Activated B cell treated with CpG ODN at 0.5 μM for 24 hours (primary cell): ENCODE data around the gene CEMIP. TPM values are rescaled to one million over a fixed set of nuclear protein-coding genes. Genes with fewer than 3 reads are reported as not detected.

ENCODE experiments used
- ATAC-seq: fragments of 200-7000 bp; cut with Tn5 transposase; one replicate; pipeline ENCODE4 v1.10.0; 2021; ENCODE audit warnings: low read depth, mild to moderate bottlenecking, moderate library complexity
- CTCF ChIA-PET: fragments of 350-600 bp; sonication (Branson Sonifier 250); formaldehyde crosslinking; loops from one replicate; lab custom pipeline; 2021; ENCODE audit warnings: antibody characterized with exemption; lab: Charles Lee
- POLR2A ChIA-PET: fragments of 350-600 bp; sonication (Branson Sonifier 250); formaldehyde crosslinking; loops from one replicate; lab custom pipeline; 2021; ENCODE audit warnings: antibody characterized with exemption; lab: Charles Lee
- DNase-seq: peaks from one replicate; pipeline ENCODE4 v3.0.0; 2022
- H3K27ac Mint-ChIP-seq: one replicate; pipeline ENCODE4 v1.8.0; 2020; ENCODE audit warnings: mixed read lengths
- H3K27me3 Mint-ChIP-seq: one replicate; pipeline ENCODE4 v1.8.0; 2021; ENCODE audit warnings: mixed read lengths
- H3K36me3 Mint-ChIP-seq: one replicate; pipeline ENCODE4 v1.8.0; 2021; ENCODE audit warnings: low read depth, mixed read lengths
- H3K4me1 Mint-ChIP-seq: one replicate; pipeline ENCODE4 v1.8.0; 2021; ENCODE audit warnings: mixed read lengths
- H3K4me3 Mint-ChIP-seq: one replicate; pipeline ENCODE4 v1.8.0; 2020; ENCODE audit warnings: mild to moderate bottlenecking, mixed read lengths
- H3K9me3 Mint-ChIP-seq: one replicate; pipeline ENCODE4 v1.8.0; 2020; ENCODE audit warnings: mixed read lengths
- intact Hi-C: fragments of 100-400 bp; cut with micrococcal nuclease; formaldehyde crosslinking; loops from one replicate; pipeline ENCODE4 v1.15.1; 2024
- total RNA-seq: library from RNA; stranded (reverse); gene quantifications from 2 replicates; pipeline ENCODE4 v1.2.3, GENCODE V29; 2022
- TF ChIP-seq, protein P1 (sequence below): fragments of 200-600 bp; IDR thresholded peaks from one replicate; pipeline ENCODE4 v1.8.0; 2022; ENCODE audit warnings: antibody characterized with exemption, mild to moderate bottlenecking

Gene CEMIP
- total RNA-seq, 1 donor from 2014 or later = not detected

DNA sequence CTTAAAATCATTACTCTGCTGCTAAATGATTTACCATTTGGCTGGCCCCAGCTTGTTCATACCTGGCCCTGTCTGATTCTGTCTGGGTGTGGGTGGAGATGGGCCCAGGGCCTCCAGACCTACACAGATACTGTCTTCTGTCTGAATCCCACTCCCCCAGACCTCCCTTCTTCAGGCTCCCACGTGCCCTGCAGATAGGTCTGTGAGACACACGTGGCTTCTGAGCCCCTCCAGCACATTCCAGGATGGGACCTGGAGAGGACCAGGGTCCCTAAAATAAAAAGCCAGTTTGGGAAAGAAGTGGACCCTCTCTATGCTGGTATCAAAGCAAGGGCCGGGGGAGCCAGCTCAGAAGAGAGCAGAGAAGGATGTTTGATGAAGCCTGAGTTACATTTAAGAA lies 14.6 kb upstream of the CEMIP start:
- intact Hi-C loops = no loop called here
- Mint-ChIP-seq H3K4me3 (no peak overlapping the region), H3K9me3 (no peaks in the 10 kb centered on the region), H3K4me1 (no peaks in the 10 kb centered on the region), H3K27me3 (peaks cover under 1% of the 10 kb centered on the region), H3K27ac (no peak overlapping the region), H3K36me3 (no peaks in the 10 kb centered on the region)
- ATAC-seq (no peak), DNase-seq (no peak)
- CTCF ChIA-PET = no interaction called here
- POLR2A ChIA-PET = no interaction called here
- TF ChIP-seq, protein P1, sequence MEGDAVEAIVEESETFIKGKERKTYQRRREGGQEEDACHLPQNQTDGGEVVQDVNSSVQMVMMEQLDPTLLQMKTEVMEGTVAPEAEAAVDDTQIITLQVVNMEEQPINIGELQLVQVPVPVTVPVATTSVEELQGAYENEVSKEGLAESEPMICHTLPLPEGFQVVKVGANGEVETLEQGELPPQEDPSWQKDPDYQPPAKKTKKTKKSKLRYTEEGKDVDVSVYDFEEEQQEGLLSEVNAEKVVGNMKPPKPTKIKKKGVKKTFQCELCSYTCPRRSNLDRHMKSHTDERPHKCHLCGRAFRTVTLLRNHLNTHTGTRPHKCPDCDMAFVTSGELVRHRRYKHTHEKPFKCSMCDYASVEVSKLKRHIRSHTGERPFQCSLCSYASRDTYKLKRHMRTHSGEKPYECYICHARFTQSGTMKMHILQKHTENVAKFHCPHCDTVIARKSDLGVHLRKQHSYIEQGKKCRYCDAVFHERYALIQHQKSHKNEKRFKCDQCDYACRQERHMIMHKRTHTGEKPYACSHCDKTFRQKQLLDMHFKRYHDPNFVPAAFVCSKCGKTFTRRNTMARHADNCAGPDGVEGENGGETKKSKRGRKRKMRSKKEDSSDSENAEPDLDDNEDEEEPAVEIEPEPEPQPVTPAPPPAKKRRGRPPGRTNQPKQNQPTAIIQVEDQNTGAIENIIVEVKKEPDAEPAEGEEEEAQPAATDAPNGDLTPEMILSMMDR = no peak

- Mint-ChIP-seq H3K4me3 (no peak overlapping the region), H3K9me3 (no peaks in the 10 kb centered on the region), H3K27ac (no peak overlapping the region), H3K27me3 (peaks cover 2% of the 10 kb centered on the region), H3K36me3 (no peaks in the 10 kb centered on the region), H3K4me1 (no peaks in the 10 kb centered on the region)
- DNase-seq (no peak), ATAC-seq (no peak)
- ChIA-PET POLR2A (no interaction called here), CTCF (interaction anchor here (2.2 kb wide), 1 partner anchor 10 kb away, joined by 10 read pairs; no protein-coding TSS in a partner anchor)
- TF ChIP-seq, protein P1 = no peak
- intact Hi-C loops = no loop called here
Measured at GRCh38 chr15:80766275-80766674, 12.9 kb upstream of the CEMIP start.

- TF ChIP-seq, protein P1 = no peak
- CTCF ChIA-PET = interaction anchor here (1.0 to 2.2 kb wide), 2 partner anchors 8 to 11 kb away, joined by 3 to 10 read pairs; partner anchors contain the start of gene CEMIP
- no peak for ATAC-seq
- intact Hi-C loops = no loop called here
- POLR2A ChIA-PET = no interaction called here
- H3K4me3 Mint-ChIP-seq = no peak overlapping the region
- peaks cover 2% of the 10 kb centered on the region for H3K27me3 Mint-ChIP-seq
- no peak overlapping the region for H3K27ac Mint-ChIP-seq
- DNase-seq = no peak
- no peaks in the 10 kb centered on the region for H3K9me3 Mint-ChIP-seq
- H3K4me1 Mint-ChIP-seq = no peaks in the 10 kb centered on the region
- H3K36me3 Mint-ChIP-seq = no peaks in the 10 kb centered on the region
Measured at GRCh38 chr15:80768158-80768557, 11.0 kb upstream of the CEMIP start.

DNA sequence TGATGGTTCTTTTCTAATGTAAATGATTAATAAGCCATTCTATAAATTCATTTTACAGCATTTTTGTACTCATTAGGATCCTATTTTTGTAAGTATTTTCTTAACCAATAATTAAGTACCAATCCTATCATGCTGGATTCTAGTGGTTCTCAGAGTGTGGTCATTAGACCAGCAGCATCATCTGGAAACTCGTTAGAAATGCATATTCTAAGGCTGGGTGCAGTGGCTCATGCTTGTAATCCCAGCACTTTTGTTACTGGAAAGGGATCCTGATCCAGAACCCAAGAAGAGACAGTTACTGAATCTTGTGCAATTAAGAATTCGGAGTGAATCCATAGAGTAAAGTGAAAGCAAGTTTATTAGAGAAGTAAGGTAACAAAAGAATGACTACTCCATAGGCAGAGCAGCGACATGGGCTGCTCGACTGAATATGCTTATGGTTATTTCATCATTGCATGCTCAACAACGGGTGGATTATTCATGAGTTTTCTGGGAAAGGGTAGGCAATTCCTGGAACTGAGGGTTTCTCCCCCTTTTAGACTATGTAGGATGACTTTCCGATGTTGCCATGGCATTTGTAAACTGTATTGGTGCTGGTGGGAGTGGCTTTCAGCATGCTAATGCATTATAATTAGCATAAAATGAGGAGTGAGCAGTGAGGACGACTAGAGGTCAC lies 9.9 kb upstream of the CEMIP start:
- ATAC-seq = no peak
- no peaks in the 10 kb centered on the region for H3K36me3 Mint-ChIP-seq
- intact Hi-C loops = no loop called here
- no peaks in the 10 kb centered on the region for H3K4me1 Mint-ChIP-seq
- H3K27ac Mint-ChIP-seq = no peak overlapping the region
- no peak overlapping the region for H3K4me3 Mint-ChIP-seq
- ChIA-PET CTCF (no interaction called here), POLR2A (no interaction called here)
- no peaks in the 10 kb centered on the region for H3K9me3 Mint-ChIP-seq
- DNase-seq = no peak
- H3K27me3 Mint-ChIP-seq = peaks cover 2% of the 10 kb centered on the region
- TF ChIP-seq, protein P1 = no peak

DNA sequence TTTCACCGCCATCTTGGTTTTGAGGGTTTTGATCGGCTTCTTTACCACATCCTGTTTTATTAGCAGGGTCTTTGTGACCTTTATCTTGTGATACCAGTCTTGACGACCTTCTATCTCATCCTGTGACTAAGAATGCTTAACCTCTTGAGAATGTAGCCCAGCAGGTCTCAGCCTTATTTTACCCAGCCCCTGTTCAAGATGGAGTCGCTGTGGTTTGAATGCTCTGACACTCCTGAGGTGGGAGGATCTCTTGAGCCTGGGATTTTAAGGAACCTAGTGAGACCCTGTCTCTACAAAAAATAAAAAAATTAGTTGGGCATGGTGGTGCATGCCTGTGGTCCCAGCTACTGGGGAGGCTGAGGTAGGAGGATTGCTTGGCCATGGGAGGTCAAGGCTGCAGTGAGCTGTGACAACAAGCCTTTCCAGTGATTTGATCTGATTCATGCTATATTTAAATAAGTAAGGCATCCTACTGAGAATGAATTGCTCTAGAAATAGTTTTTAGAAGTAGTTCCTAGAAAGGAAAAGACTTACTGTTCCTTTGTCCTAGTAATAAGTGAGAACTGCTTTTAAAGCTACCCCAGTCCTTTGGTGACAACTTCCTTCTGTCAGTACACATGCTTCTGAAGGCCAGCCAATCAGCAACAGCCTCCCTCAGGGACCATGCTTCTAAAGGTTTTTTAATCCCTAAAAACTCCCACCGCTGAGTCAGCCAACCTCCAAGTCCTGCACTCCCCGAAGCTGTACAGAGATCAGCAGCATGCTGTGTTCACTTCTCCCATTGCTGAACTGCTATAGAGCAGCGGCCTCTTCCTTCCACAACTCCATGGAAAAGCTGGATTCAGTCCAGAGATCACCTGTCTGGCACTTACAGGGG lies 9.1 kb upstream of the CEMIP start:
- no peaks in the 10 kb centered on the region for H3K4me1 Mint-ChIP-seq
- TF ChIP-seq, protein P1 = no peak
- POLR2A ChIA-PET = no interaction called here
- peaks cover 2% of the 10 kb centered on the region for H3K27me3 Mint-ChIP-seq
- intact Hi-C loops = no loop called here
- CTCF ChIA-PET = no interaction called here
- H3K36me3 Mint-ChIP-seq = no peaks in the 10 kb centered on the region
- no peak overlapping the region for H3K4me3 Mint-ChIP-seq
- H3K9me3 Mint-ChIP-seq = no peaks in the 10 kb centered on the region
- ATAC-seq (no peak), DNase-seq (no peak)
- H3K27ac Mint-ChIP-seq = no peak overlapping the region
